NCI-H526 (cell line): ENCODE measurements around the gene CALD1.

Source experiments
- DNase-seq, 2 experiments: peaks; one replicate each; lab custom pipeline; 2025; lab: John Stamatoyannopoulos, UW

The CALD1 gene

GRCh38 chr7:134764365-134764764, 15.1 kb upstream of the CALD1 start:
- no peak for DNase-seq

DNA sequence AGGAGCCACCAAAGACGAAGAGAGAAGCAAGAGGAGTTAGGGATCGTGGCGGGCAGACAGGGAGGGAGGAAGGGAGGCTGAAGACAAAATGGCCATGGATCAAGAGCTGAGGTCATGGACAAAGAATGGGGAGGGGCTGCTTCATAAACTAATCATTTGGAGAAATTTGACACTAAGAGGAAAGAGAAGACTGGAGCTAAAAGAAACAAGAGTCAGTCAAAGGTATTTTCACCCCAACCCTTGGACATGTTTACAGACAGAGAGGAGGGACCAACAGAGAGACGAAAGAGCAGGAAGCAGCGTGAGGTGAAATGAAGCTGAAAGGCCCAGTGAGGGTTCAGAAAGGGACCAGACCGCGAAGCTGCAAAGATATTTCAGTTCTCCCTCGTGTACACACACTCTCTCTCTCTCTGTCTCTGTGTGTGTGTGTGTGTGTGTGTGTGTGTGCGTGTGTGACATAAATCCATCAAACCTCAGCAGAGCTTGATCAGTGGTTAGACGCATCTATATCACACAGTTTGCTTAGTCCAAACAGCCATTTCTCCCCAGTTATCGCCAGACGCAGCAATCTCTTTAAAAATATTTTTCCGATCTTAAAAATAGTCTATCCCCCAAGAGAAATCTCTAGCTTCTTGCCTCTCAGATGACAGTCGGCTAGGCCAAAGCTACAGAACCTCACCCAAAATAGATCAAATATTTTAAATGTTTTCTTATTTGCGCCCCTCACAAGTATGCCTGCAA, 12.5 kb upstream of the CALD1 start:
- no peak for DNase-seq

DNA sequence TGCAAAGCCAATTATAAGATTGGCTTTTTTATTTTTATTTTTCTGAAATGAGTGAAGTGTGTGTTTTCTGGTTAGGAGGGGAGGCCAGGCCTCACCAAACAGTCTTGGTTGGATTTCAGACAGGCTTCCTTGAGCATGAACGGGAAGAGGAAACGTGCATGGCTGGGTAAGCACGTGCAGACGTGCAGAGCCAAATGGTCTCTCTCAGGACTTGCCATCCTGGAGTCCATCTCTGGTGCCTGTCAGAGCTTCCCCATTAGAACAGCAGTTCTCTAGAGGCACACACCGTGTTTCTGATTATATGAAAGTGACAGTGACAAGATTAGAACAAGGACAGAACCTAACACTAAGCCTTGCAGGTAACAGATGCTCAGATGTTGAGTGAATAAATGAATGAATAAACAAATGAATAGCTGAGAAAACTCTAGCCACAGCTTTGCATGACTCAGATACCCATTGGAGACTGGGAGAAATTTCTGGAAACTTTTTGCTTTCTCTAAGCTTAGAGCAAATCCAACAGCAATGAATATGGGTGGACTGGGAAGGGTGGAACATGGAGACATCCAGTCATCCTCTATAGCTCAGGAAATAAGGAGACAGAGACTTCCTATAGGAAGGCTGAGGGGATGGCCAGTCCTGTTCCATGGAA, 11.8 kb upstream of the CALD1 start:
- DNase-seq: no peak

- DNase-seq: no peak
These were observed 11.2 kb upstream of the CALD1 start for GRCh38 chr7:134768243-134768642.

DNA sequence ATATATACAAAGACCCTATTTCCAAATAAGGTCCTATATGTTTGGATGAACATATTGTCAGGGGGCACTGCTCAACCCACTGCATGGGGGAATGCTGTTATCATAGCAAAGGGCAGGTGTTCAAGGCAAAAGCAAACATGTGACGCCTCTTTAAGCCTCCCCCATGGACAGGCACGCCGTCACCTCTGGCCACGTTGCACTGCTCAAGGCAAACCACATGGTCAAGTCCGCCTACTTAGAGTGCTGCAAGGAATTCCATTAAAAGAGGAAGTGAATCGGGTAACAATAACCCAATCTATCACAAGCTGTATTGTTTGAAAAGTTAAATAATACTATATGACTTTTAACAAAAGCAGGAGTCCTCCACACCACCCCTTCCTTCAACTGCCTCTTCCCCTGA, 8.8 kb upstream of the CALD1 start:
- no peak for DNase-seq

GRCh38 chr7:134771111-134771510, 8.3 kb upstream of the CALD1 start:
- DNase-seq: peak; percentile 50 to 64

DNA sequence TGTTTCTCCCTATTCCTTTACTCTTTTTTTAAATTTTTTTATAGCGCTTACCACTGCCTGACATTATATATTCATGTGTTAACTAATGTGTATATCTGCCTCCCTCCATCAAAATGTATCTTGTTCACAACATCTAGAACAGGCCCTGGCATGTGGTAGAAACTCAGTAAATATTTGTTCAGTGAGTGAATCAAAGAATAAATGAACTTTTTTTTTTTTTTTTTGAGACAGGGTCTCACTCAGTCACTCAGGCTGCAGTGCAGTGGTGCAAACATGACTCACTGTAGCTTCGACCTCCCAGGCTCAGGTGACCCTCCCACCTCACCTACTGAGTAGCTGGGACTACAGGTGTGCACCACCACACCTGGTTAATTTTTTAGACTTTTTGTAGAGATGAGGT, 7.5 kb upstream of the CALD1 start:
- DNase-seq: no peak

DNA sequence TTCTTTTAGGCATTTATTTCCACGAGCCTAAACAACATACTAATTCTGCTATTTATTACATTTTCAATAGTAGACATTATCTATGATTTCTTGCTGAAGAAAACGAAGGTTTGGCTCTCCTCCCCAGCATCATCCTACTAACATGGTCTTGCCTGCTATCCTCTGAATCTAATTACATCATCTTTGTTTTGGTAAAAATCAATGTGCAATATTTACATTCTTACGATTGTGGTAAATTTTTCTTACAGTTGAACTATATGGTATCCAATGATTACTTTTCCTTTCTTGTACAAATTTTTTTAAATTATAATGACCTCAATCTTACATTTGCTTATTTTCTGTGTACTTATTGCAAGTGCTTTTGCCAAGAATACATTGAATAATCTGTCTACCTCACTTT, 7.0 kb upstream of the CALD1 start:
- DNase-seq: no peak

DNA sequence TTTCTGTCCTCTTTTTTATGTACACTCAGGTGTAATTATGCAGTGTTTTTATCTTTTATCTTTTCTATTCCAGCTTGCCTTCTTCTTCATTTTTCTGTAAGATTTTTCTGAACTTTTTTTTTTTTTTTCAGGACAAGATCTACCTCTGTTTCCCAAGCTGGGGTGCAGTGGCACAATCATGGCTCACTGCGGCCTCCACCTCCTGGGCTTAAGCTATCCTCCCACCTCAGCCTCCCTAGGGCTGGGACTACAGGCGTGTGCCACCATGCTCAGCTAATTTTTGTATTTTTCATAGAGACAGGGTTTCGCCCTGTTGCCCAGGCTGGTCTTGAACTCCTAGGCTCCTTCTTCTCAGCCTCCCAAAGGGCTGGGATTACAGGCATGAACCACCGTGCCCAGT, 6.3 kb upstream of the CALD1 start:
- no peak for DNase-seq

- no peak for DNase-seq
These were observed 5.3 kb upstream of the CALD1 start for GRCh38 chr7:134774119-134774518.

DNA sequence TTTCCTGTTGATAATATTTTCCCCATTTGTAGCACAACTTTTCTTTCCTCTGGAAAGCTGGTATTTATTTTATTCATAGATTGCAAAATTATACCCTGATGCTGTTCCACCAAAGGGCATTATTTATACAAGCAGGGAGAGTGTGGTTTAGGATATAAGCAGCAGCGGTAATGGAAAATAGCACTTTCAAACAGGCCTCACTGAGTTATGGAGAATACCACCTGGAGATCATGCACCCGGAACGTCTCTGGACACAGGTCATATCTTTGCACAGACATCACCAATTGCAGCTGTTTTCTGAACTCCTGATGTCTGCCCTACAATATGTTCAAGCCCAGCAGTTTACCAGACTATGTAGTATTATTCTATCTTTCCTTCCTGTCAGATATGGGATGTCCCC, 2.0 kb upstream of the CALD1 start:
- peak; percentile 13 to 53 for DNase-seq

DNA sequence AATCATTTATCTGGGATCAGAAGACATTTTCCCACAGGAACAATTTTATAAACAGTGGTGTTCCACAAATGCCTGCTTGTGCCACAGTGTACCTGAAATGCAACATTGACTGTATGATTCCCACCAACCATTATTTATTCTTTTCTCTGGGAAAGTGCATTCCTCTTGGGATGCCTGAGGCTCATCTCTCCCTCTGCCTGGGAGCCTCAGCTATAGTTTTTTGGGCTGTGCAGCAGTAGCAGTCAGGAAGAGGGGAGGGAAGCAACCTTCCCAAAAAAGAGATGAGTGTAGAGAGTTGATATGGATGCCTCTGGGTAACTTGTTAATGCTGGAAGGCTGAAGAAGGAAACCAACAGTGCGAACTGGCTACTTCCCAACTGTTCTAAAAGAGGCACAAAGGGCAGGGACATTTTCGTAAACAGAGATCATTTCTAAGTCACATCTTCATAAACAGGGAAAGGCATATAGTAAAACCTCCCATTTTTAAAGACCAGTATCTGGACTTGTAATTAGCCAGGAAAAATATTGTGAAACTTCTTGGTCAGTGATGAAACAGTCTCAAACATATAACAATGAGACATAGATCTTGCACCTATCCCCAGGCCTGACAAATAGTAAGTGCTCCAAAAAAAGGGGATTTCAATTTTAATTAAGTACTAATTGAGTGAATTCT, 1.4 kb upstream of the CALD1 start:
- no peak for DNase-seq

- peak in 1 of 2 experiments; percentile 60 for DNase-seq
These were observed 269 bp downstream of the CALD1 start for GRCh38 chr7:134779741-134780065.

GRCh38 chr7:134780166-134780828, 863 bp downstream of the CALD1 start:
- DNase-seq: no peak

DNA sequence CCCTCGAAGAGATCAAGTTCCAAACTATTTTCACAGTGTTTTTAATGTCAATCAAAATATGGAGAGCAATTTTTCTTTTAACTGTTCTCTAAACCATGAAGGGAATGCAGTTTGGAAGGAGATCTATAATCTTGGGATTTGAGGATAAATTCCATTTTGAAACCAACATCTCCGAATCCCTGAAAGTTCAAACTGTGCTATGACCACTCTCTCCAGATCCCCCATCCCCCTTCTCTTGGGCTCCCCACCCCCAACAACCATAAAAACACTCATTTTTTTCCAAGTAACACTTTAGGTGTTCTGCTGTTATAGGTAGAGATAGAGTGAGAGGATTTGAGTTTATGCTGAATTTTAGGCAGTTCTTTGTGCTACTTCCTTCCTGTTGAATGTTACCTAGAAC, 1.7 kb downstream of the CALD1 start:
- DNase-seq: no peak

GRCh38 chr7:134782121-134782623, 2.7 kb downstream of the CALD1 start:
- peak in 1 of 2 experiments; percentile 10 for DNase-seq

DNA sequence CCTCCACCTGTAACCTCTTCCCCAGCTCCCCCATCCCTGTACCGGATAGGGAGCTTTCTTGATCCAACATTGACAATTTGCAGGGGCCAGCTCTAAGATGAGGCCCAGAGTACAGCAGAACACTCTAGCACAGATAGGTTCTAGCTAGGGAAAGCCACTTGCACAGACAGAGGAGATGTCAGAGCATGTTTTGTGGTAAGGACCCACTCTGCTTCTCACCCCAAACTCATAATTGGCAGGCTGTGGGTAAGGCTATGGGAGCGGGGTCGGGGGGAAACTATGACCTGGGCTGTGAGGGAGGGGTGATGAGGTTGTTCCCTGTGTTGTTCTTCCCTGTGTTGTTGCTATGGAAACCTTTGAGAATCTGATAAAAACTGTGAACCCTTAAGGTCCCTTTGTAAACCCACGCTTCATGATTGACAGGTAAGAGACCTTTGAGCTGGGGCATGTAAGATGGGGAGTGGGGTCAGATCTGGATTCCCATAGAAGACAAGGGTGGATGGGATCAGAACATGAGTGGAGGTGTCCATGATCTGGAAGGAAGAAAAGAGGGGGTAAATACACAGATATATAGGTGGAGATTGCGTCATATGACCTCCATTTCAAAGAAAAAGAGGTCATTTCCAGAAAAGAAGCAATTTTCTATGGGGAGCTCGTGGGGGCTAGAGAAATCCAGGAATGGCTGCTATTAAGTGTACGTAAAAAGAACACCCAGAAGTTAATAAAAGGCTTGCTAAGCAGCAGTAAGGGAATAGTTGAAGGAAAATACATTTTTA, 4.0 kb downstream of the CALD1 start:
- no peak for DNase-seq

- DNase-seq: no peak
These were observed 5.0 kb downstream of the CALD1 start for GRCh38 chr7:134784251-134785049.

DNA sequence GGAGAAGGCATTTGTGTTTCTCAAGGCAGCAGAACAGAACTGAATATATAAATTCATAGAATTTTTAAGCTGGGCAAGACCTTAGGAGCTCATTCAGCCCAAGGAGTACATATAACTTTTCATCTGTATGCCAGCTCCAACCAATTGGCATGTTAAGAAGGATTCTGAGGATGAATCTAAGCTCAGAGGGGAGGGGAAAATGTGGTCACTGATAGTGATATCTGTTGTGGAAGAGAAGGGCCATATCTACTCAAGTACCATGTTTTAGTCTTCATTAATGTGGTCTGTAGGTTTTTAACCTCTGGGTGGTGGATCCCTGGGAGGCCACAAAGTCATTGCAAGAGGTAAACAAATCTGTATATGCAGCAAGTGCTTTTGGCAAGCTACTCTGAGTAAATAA, 6.4 kb downstream of the CALD1 start:
- DNase-seq: no peak

DNA sequence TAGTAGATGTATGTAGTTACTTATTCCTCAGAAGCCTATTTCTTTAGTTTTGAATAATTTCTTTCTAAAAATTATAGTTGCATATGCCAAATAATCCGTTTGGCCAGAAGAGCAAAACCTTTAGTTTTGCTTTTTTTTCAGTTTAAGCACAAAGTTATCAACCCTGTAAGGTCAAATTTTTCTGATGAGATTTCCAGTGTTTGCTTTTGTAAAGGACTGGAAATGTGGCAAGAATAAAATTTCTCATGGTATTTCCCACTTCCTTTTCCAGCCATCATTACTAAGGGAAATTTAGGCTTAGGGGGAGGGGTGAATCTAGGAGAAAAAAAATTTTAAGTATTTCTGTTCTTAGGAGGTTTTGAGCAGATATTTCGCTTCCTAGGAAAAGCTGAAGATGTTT, 7.6 kb downstream of the CALD1 start:
- no peak for DNase-seq

GRCh38 chr7:134787720-134788119, 8.3 kb downstream of the CALD1 start:
- DNase-seq: no peak
